Measurements from ENCODE around the gene ARID3C. TPM values are rescaled to one million over a fixed set of nuclear protein-coding genes. Genes with fewer than 3 reads are reported as not detected.

Gene ARID3C
- total RNA-seq, 1 donor from 2014 or later, result not detected

- no peak for TF ChIP-seq CTCF (conservative IDR thresholded peaks at IDR 0.05)
- H3K36me3 Mint-ChIP-seq, result peaks cover 11% of the 10 kb centered on the region
- H3K27me3 Mint-ChIP-seq, result no peaks in the 10 kb centered on the region
- H3K9me3 Mint-ChIP-seq, result no peaks in the 10 kb centered on the region
- peak; percentile 86 for DNase-seq (ENCODE audit: extremely low spot score, unreplicated experiment)
- H3K4me1 Mint-ChIP-seq (ENCODE audit: unreplicated experiment), result peaks cover 23% of the 10 kb centered on the region
- H3K4me3 Mint-ChIP-seq, result peak within 1 kb of the TSS; percentile 93
- H3K27ac Mint-ChIP-seq, result peak within 1 kb of the TSS; percentile 92
These were observed 16.8 kb downstream of the ARID3C start, which contains the start of gene RPP25L for GRCh38 chr9:34611811-34612787. Gene RPP25L, minus strand, starts transcription at chr9:34612097. Its CDS starts 801 bp downstream, at chr9:34611296.

- no peak for DNase-seq (ENCODE audit: extremely low spot score, unreplicated experiment)
- Mint-ChIP-seq H3K27ac (peak overlapping the region; percentile 92), H3K4me3 (peak overlapping the region; percentile 93), H3K4me1 (ENCODE audit: unreplicated experiment) (peaks cover 23% of the 10 kb centered on the region), H3K36me3 (peaks cover 6% of the 10 kb centered on the region), H3K9me3 (no peaks in the 10 kb centered on the region), H3K27me3 (no peaks in the 10 kb centered on the region)
- no peak for TF ChIP-seq CTCF (conservative IDR thresholded peaks at IDR 0.05)
These were observed 17.5 kb downstream of the ARID3C start for GRCh38 chr9:34611251-34611810.

- DNase-seq (ENCODE audit: extremely low spot score, unreplicated experiment), result no peak
- Mint-ChIP-seq H3K27me3 (no peaks in the 10 kb centered on the region), H3K27ac (peak overlapping the region; percentile 59), H3K4me3 (peak overlapping the region; percentile 93), H3K9me3 (no peaks in the 10 kb centered on the region), H3K36me3 (peaks cover 3% of the 10 kb centered on the region), H3K4me1 (ENCODE audit: unreplicated experiment) (peaks cover 23% of the 10 kb centered on the region)
- no peak for TF ChIP-seq CTCF (conservative IDR thresholded peaks at IDR 0.05)
These were observed 18.2 kb downstream of the ARID3C start for GRCh38 chr9:34610434-34611206.

GRCh38 chr9:34607331-34607730 lies 21.5 kb downstream of the ARID3C start:
- Mint-ChIP-seq H3K27ac (no peak overlapping the region), H3K4me1 (ENCODE audit: unreplicated experiment) (peaks cover 11% of the 10 kb centered on the region), H3K4me3 (no peak overlapping the region), H3K36me3 (no peaks in the 10 kb centered on the region), H3K9me3 (no peaks in the 10 kb centered on the region), H3K27me3 (peaks cover 10% of the 10 kb centered on the region)
- no peak for DNase-seq (ENCODE audit: extremely low spot score, unreplicated experiment)
- no peak for TF ChIP-seq CTCF (conservative IDR thresholded peaks at IDR 0.05)

GRCh38 chr9:34606905-34607304 lies 22.0 kb downstream of the ARID3C start:
- Mint-ChIP-seq H3K27me3 (peaks cover 10% of the 10 kb centered on the region), H3K27ac (no peak overlapping the region), H3K4me3 (no peak overlapping the region), H3K9me3 (no peaks in the 10 kb centered on the region), H3K4me1 (ENCODE audit: unreplicated experiment) (peaks cover 11% of the 10 kb centered on the region), H3K36me3 (no peaks in the 10 kb centered on the region)
- TF ChIP-seq CTCF (conservative IDR thresholded peaks at IDR 0.05), result no peak
- no peak for DNase-seq (ENCODE audit: extremely low spot score, unreplicated experiment)

Data from type B pancreatic cell (in vitro differentiated cells).